Astrocyte of the cerebellum (primary cell): ENCODE results near the gene SEC14L3.

Experiments
- DNase-seq: peaks from one replicate; pipeline ENCODE4 v3.0.0-alpha.2; 2011; ENCODE audit warnings: low read depth
- H3K4me3 ChIP-seq: 2 replicates; pipeline ENCODE4 v1.5.1; 2011; ENCODE audit warnings: mild to moderate bottlenecking, low read depth, low read length, moderate library complexity
- in situ Hi-C: cut with HindIII; loops from 2 replicates; pipeline ENCODE4 v1.10.0; 2017; ENCODE audit warnings: low sequenced_read_pairs
- TF ChIP-seq, protein P1 (sequence below): IDR thresholded peaks from 2 replicates; pipeline ENCODE4 v1.5.1; 2012; ENCODE audit warnings: low read length, low read depth, moderate library complexity, mild to moderate bottlenecking; ENCODE audit errors: missing control alignments

Gene SEC14L3

DNA sequence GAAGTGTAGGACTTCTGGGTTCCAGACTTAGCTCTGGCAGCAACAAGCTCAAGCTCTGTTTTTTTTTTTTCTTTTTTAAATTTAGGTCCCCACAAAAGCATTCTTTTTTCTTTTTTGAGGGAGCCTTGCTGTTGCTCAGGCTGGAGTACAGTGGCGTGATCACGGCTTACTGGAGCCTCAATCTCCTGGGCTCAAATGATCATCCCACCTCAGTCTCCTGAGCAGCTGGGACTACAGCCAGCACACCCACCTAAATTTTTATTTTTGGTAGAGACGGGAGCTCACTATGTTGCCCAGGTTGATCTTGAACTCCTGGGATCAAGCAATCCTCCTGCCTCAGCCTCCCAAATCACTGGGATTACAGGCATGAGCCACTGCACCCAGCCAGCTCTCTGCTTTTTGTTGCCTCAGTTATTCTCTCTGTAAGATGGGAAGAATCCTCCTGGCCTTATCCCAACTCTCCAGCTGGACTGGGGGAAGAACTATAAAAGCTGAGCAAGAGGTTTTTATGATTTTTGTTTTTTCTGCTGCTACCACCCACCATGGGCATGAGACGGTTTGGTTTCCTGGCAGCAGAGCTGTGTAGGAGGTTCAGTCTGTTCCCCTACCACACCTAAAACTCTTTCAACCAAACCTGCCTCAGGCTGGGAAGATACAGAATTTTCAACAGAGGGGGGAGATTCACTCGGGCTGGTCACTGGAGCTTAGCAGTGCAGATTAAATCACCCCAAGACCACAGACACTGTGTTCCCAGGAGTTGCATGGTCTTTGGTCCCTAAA lies 57.9 kb downstream of the SEC14L3 start:
- no peak overlapping the region for H3K4me3 ChIP-seq
- in situ Hi-C loops = no loop called here
- TF ChIP-seq, protein P1, sequence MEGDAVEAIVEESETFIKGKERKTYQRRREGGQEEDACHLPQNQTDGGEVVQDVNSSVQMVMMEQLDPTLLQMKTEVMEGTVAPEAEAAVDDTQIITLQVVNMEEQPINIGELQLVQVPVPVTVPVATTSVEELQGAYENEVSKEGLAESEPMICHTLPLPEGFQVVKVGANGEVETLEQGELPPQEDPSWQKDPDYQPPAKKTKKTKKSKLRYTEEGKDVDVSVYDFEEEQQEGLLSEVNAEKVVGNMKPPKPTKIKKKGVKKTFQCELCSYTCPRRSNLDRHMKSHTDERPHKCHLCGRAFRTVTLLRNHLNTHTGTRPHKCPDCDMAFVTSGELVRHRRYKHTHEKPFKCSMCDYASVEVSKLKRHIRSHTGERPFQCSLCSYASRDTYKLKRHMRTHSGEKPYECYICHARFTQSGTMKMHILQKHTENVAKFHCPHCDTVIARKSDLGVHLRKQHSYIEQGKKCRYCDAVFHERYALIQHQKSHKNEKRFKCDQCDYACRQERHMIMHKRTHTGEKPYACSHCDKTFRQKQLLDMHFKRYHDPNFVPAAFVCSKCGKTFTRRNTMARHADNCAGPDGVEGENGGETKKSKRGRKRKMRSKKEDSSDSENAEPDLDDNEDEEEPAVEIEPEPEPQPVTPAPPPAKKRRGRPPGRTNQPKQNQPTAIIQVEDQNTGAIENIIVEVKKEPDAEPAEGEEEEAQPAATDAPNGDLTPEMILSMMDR = no peak
- DNase-seq = no peak

DNA sequence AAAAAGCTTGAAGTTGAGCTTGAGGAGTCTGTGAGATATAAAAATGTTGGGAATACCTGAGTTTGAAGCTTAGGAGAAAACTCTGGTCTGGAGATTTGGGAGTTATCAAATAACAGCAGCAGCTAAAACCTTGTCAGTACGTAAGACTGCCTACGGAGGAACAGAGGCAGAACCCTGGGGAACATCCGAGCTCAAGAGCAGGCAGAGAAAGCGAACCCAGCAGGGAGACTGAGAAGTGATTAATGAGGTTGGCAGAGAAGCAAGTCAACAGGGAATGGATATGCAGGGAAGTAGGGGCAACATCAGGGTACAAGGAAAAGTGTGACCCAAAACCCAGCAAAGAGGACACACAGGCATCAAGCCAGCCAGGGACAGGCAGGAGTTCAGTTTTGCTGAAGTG lies 58.8 kb downstream of the SEC14L3 start:
- no peak overlapping the region for H3K4me3 ChIP-seq
- TF ChIP-seq, protein P1 = no peak
- in situ Hi-C loops = no loop called here
- DNase-seq = no peak

DNA sequence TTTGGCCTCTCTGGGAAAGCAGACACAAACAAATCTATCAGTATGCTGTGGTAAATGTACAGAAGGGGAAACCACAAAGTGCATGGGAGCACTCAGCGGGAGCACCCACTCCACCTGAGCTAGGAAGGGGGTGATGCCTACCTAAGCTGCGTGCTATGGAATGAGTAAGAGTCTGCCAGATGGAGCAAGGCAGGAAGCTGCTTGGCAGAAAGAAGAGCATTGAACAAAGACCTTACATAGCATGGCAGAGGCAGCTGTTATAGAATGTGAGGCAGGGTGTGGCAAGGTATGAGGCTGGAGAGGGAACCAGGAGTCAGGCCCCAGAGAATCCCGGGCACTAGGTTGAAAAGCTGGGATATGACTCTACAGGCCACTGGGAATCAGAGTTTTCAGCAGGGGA lies 60.0 kb downstream of the SEC14L3 start:
- no peak for DNase-seq
- in situ Hi-C loops = no loop called here
- no peak overlapping the region for H3K4me3 ChIP-seq
- TF ChIP-seq, protein P1 = no peak
